SK-N-SH treated with all-trans-retinoic acid at 6 μM for 48 hours (cell line): Measurements from ENCODE around the gene RBP5.

Experiments used
- ATAC-seq: fragments of 200-7000 bp; cut with Tn5 transposase; 3 replicates; pipeline ENCODE4 v1.9.1; 2020; ENCODE audit warnings: mild to moderate bottlenecking, moderate library complexity
- ARNTL ChIP-seq: fragments of 450-650 bp; formaldehyde crosslinking; IDR thresholded peaks from 2 replicates; pipeline ENCODE4 v1.5.0; 2020; ENCODE audit warnings: low read depth, mild to moderate bottlenecking, moderate library complexity, borderline replicate concordance
- BACH2 ChIP-seq: fragments of 250-450 bp; sonication (Bioruptor Pico); IDR thresholded peaks from 2 replicates; pipeline ENCODE4 v1.9.0; 2021; ENCODE audit warnings: mild to moderate bottlenecking, borderline replicate concordance
- CSDC2 ChIP-seq: fragments of 250-450 bp; sonication (Bioruptor Pico); IDR thresholded peaks from 2 replicates; pipeline ENCODE4 v1.5.0; 2020; ENCODE audit warnings: mild to moderate bottlenecking, moderate library complexity
- ESRRG ChIP-seq: fragments of 250-450 bp; sonication (Bioruptor Pico); IDR thresholded peaks from 2 replicates; pipeline ENCODE4 v1.6.1; 2021; ENCODE audit warnings: mild to moderate bottlenecking
- GLIS3 ChIP-seq: fragments of 250-450 bp; sonication (Bioruptor Pico); IDR thresholded peaks from 2 replicates; pipeline ENCODE4 v1.5.0; 2020; ENCODE audit warnings: mild to moderate bottlenecking, moderate library complexity
- ISL1 ChIP-seq: fragments of 250-450 bp; sonication (Bioruptor Pico); IDR thresholded peaks from 2 replicates; pipeline ENCODE4 v2.1.2; 2022; ENCODE audit warnings: mild to moderate bottlenecking, moderate library complexity
- OSR1 ChIP-seq: fragments of 250-450 bp; sonication (Bioruptor Pico); IDR thresholded peaks from 2 replicates; pipeline ENCODE4 v1.8.0; 2022; ENCODE audit warnings: moderate library complexity, mild to moderate bottlenecking, inconsistent platforms
- PPARA ChIP-seq: fragments of 250-450 bp; sonication (Bioruptor Pico); IDR thresholded peaks from 2 replicates; pipeline ENCODE4 v1.5.0; 2020; ENCODE audit warnings: mild to moderate bottlenecking, borderline replicate concordance
- RARB ChIP-seq: fragments of 250-450 bp; sonication (Bioruptor Pico); IDR thresholded peaks from 2 replicates; pipeline ENCODE4 v1.8.0; 2021; ENCODE audit warnings: mild to moderate bottlenecking, moderate library complexity
- SNAI2 ChIP-seq: fragments of 250-450 bp; sonication (Bioruptor Pico); IDR thresholded peaks from 2 replicates; pipeline ENCODE4 v1.5.0; 2020; ENCODE audit warnings: mild to moderate bottlenecking, moderate library complexity
- TOX ChIP-seq: fragments of 250-450 bp; sonication (Bioruptor Pico); IDR thresholded peaks from 2 replicates; pipeline ENCODE4 v1.8.0; 2021; ENCODE audit warnings: mild to moderate bottlenecking, moderate library complexity, borderline replicate concordance
- ZC3H10 ChIP-seq: fragments of 250-450 bp; sonication (Bioruptor Pico); IDR thresholded peaks from 2 replicates; pipeline ENCODE4 v1.5.1; 2021; ENCODE audit warnings: mild to moderate bottlenecking, moderate library complexity
- ZFP3 ChIP-seq: fragments of 250-450 bp; sonication (Bioruptor Pico); IDR thresholded peaks from 2 replicates; pipeline ENCODE4 v1.5.0; 2020; ENCODE audit warnings: mild to moderate bottlenecking, moderate library complexity
- ZFP30 ChIP-seq: fragments of 450-650 bp; formaldehyde crosslinking; IDR thresholded peaks from 2 replicates; pipeline ENCODE4 v1.5.0; 2022; ENCODE audit warnings: mild to moderate bottlenecking, moderate library complexity
- ZNF565 ChIP-seq: fragments of 450-650 bp; formaldehyde crosslinking; conservative IDR thresholded peaks from 2 replicates; pipeline ENCODE4 v1.5.0; 2020; ENCODE audit warnings: low read depth, mild to moderate bottlenecking, moderate library complexity
- ZNF8 ChIP-seq: fragments of 450-650 bp; formaldehyde crosslinking; IDR thresholded peaks from 2 replicates; pipeline ENCODE4 v1.5.0; 2020; ENCODE audit warnings: mild to moderate bottlenecking, moderate library complexity
- TF ChIP-seq, protein P1 (sequence below): fragments of 250-450 bp; sonication (Bioruptor Pico); IDR thresholded peaks from 2 replicates; pipeline ENCODE4 v1.8.0; 2021; ENCODE audit warnings: low read depth, mild to moderate bottlenecking, moderate library complexity, borderline replicate concordance
- TF ChIP-seq, protein P2 (sequence below): fragments of 250-450 bp; sonication (Bioruptor Pico); IDR thresholded peaks from 2 replicates; pipeline ENCODE4 v1.5.1; 2020; ENCODE audit warnings: low read depth, mild to moderate bottlenecking, moderate library complexity
- TF ChIP-seq, protein P3 (sequence below): fragments of 250-450 bp; sonication (Bioruptor Pico); IDR thresholded peaks from 2 replicates; pipeline ENCODE4 v1.5.0; 2020; ENCODE audit warnings: mild to moderate bottlenecking, moderate library complexity
- TF ChIP-seq, protein P4 (sequence below): fragments of 250-450 bp; sonication (Bioruptor Pico); IDR thresholded peaks from 2 replicates; pipeline ENCODE4 v1.5.1; 2021; ENCODE audit warnings: mild to moderate bottlenecking, moderate library complexity

RBP5 gene

DNA sequence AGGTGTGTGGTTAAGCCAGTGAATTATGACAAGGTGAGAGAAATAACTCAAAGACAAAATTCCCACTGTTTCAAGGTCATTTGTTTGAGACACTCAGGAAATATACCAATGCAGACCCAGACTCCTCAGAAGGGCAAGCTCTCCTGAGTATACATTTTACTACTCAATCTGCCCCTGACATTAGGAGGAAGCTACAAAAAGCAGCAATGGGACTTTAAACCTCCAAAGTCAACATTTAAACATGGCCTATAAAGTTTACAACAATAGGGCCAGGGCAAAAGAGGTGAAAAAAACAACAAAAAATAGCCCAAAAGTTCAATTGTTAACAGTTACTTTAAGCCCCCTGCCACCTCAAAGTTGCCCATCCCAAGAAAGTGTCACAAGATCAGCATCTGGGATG, 41.3 kb upstream of the RBP5 start (continued):
- TF ChIP-seq, protein P1, sequence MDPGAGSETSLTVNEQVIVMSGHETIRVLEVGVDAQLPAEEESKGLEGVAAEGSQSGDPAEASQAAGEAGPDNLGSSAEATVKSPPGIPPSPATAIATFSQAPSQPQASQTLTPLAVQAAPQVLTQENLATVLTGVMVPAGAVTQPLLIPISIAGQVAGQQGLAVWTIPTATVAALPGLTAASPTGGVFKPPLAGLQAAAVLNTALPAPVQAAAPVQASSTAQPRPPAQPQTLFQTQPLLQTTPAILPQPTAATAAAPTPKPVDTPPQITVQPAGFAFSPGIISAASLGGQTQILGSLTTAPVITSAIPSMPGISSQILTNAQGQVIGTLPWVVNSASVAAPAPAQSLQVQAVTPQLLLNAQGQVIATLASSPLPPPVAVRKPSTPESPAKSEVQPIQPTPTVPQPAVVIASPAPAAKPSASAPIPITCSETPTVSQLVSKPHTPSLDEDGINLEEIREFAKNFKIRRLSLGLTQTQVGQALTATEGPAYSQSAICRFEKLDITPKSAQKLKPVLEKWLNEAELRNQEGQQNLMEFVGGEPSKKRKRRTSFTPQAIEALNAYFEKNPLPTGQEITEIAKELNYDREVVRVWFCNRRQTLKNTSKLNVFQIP = no peak
- TF ChIP-seq ZNF8 (CRISPR knock-in tag) = no peak
- TF ChIP-seq, protein P2, sequence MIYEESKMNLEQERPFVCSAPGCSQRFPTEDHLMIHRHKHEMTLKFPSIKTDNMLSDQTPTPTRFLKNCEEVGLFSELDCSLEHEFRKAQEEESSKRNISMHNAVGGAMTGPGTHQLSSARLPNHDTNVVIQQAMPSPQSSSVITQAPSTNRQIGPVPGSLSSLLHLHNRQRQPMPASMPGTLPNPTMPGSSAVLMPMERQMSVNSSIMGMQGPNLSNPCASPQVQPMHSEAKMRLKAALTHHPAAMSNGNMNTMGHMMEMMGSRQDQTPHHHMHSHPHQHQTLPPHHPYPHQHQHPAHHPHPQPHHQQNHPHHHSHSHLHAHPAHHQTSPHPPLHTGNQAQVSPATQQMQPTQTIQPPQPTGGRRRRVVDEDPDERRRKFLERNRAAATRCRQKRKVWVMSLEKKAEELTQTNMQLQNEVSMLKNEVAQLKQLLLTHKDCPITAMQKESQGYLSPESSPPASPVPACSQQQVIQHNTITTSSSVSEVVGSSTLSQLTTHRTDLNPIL (CRISPR knock-in tag) = no peak

DNA sequence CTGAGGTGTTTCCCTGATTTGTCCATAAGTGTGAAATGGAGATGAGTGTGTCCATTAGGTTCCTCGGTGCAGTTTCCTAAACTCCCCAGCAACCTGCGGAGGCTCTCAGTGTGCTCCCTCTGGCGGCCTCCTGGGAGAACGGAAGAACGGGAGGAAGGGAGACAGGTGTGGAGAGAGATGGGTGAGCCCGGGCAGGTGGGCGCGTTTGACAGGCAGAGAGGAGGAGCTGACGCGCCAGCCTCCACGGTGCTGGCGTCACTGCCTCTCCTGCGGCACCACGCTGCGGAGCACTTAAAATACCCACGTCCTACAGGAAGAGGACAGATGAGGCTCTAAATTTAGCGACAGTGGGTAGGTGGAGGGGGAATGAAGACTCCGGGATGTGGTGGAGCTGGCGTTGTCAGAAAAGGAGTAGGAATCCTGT, 34.0 kb upstream of the RBP5 start:
- TF ChIP-seq, protein P1 = no peak
- TF ChIP-seq RARB (CRISPR knock-in tag) = no peak
- TF ChIP-seq ZNF565 (CRISPR knock-in tag) = no peak
- TF ChIP-seq PPARA (CRISPR knock-in tag) = no peak
- TF ChIP-seq, protein P3, sequence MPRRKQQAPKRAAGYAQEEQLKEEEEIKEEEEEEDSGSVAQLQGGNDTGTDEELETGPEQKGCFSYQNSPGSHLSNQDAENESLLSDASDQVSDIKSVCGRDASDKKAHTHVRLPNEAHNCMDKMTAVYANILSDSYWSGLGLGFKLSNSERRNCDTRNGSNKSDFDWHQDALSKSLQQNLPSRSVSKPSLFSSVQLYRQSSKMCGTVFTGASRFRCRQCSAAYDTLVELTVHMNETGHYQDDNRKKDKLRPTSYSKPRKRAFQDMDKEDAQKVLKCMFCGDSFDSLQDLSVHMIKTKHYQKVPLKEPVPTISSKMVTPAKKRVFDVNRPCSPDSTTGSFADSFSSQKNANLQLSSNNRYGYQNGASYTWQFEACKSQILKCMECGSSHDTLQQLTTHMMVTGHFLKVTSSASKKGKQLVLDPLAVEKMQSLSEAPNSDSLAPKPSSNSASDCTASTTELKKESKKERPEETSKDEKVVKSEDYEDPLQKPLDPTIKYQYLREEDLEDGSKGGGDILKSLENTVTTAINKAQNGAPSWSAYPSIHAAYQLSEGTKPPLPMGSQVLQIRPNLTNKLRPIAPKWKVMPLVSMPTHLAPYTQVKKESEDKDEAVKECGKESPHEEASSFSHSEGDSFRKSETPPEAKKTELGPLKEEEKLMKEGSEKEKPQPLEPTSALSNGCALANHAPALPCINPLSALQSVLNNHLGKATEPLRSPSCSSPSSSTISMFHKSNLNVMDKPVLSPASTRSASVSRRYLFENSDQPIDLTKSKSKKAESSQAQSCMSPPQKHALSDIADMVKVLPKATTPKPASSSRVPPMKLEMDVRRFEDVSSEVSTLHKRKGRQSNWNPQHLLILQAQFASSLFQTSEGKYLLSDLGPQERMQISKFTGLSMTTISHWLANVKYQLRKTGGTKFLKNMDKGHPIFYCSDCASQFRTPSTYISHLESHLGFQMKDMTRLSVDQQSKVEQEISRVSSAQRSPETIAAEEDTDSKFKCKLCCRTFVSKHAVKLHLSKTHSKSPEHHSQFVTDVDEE (CRISPR knock-in tag) = no peak
- TF ChIP-seq, protein P4, sequence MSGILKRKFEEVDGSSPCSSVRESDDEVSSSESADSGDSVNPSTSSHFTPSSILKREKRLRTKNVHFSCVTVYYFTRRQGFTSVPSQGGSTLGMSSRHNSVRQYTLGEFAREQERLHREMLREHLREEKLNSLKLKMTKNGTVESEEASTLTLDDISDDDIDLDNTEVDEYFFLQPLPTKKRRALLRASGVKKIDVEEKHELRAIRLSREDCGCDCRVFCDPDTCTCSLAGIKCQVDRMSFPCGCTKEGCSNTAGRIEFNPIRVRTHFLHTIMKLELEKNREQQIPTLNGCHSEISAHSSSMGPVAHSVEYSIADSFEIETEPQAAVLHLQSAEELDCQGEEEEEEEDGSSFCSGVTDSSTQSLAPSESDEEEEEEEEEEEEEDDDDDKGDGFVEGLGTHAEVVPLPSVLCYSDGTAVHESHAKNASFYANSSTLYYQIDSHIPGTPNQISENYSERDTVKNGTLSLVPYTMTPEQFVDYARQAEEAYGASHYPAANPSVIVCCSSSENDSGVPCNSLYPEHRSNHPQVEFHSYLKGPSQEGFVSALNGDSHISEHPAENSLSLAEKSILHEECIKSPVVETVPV (CRISPR knock-in tag) = no peak
- TF ChIP-seq ESRRG (CRISPR knock-in tag) = no peak
- TF ChIP-seq, protein P2 (CRISPR knock-in tag) = no peak
- TF ChIP-seq ZFP3 (CRISPR knock-in tag) = no peak
- no peak for TF ChIP-seq CSDC2 (CRISPR knock-in tag)
- no peak for TF ChIP-seq ZNF8 (CRISPR knock-in tag)
- no peak for TF ChIP-seq ISL1 (CRISPR knock-in tag)
- no peak for TF ChIP-seq GLIS3 (CRISPR knock-in tag)
- no peak for TF ChIP-seq SNAI2 (CRISPR knock-in tag)
- no peak for TF ChIP-seq BACH2
- TF ChIP-seq TOX (CRISPR knock-in tag) = no peak
- no peak for TF ChIP-seq ZFP30 (CRISPR knock-in tag)
- TF ChIP-seq ARNTL (CRISPR knock-in tag) = no peak
- no peak for TF ChIP-seq OSR1 (CRISPR knock-in tag)
- TF ChIP-seq, all 23 proteins: peak for 0
- ATAC-seq = peak; percentile 65

DNA sequence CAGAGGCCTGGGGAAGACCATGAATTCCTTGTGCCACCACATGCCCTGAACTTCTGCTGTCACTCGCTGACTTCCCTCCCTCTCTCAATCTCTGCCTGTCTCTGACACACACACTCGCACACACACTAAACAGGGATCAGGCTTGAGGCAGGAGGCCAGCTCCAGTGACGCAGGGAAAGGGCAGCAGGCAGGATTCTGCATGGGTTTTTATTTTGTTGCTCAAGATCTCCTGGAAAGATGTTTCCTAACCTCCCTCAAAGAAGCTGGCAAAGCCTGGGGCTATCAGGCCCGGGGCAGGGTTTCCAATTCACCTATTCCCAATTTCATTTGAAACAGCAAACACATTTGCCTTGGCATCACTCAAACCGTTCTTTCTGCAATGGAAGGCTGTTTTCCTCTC, 33.1 kb upstream of the RBP5 start:
- no peak for ATAC-seq
- TF ChIP-seq ZNF565 (CRISPR knock-in tag) (no peak), ZFP30 (CRISPR knock-in tag) (no peak), GLIS3 (CRISPR knock-in tag) (no peak), TOX (CRISPR knock-in tag) (no peak), PPARA (CRISPR knock-in tag) (no peak), OSR1 (CRISPR knock-in tag) (no peak), ISL1 (CRISPR knock-in tag) (no peak), CSDC2 (CRISPR knock-in tag) (no peak), RARB (CRISPR knock-in tag) (no peak), ZC3H10 (CRISPR knock-in tag) (no peak), ZNF8 (CRISPR knock-in tag) (no peak)
- TF ChIP-seq, protein P3 (CRISPR knock-in tag) = no peak
- TF ChIP-seq, protein P1 = no peak
- TF ChIP-seq, protein P4 (CRISPR knock-in tag) = no peak
